Measurements from ENCODE around the gene GIMAP1.
"Not testable (repeated sequence)": the region's sequence is repeated elsewhere in the genome, so short reads cannot be mapped to it uniquely, and the experiment has no call there.

GIMAP1 gene

DNA sequence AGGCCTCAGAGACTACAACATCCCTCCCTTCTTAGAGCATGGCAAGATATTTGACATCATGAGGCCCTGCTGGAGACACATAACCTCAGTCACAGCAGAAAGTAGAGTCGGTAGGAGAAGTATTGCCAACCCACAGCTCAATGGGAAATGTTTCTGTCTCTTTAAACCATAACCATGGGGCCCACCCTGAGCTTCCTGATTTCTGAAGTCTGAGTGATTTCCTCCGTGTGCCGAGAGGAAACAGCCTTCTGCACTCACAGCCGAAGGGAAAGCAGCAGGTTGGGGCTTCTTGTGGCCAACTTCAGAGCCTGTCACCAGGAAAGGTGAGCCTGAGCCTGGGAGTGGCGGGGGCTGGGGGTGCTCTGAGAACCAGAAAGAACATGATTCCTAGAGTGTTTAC is at the start of gene GIMAP1:
Gene GIMAP1, plus strand, starts transcription at position 246 of the 400 bp plus-strand sequence. CDS start 2,435 bp downstream, outside the sequence.
- no peak for DNase-seq

DNA sequence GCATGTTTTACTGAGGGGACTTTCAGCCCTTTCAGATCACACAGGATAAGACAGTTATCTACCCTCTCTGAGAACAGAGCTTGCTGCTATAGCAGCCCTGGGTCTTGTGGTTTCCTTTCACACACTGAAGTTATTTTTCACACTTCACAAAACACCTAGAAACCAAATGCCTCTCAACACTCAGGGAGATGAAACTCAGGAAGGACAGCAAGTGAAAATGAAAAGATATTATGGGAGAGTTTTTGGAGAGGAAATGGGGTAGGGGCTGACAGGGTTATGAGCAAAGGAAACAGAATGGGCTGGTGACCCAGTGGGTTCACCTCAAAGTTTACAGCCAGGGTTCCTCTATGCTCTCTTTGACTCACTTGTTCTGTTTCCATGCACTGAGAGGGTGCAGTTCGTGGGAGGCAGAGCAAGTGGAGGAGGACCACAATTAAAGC is 47.9 kb upstream of the GIMAP1 start:
- no peak for DNase-seq

DNA sequence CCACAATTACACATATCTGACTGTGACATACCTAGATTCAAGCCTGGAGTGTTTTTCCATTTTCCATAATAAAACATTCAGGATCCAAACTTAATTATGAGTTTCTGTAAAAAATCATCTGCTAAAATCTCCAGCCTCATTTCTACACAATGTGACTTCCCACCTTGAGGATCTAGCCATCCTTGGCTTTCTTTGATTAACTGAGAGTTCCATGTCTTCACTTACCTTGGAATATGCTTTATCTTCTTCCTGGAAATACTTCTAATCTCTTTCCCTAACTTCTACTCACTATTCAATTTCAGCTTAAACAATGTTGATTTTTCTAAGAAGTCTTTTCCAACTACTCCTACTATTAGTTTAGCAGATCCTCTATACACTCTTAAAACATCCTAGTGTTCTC is 47.4 kb upstream of the GIMAP1 start:
- DNase-seq: no peak

DNA sequence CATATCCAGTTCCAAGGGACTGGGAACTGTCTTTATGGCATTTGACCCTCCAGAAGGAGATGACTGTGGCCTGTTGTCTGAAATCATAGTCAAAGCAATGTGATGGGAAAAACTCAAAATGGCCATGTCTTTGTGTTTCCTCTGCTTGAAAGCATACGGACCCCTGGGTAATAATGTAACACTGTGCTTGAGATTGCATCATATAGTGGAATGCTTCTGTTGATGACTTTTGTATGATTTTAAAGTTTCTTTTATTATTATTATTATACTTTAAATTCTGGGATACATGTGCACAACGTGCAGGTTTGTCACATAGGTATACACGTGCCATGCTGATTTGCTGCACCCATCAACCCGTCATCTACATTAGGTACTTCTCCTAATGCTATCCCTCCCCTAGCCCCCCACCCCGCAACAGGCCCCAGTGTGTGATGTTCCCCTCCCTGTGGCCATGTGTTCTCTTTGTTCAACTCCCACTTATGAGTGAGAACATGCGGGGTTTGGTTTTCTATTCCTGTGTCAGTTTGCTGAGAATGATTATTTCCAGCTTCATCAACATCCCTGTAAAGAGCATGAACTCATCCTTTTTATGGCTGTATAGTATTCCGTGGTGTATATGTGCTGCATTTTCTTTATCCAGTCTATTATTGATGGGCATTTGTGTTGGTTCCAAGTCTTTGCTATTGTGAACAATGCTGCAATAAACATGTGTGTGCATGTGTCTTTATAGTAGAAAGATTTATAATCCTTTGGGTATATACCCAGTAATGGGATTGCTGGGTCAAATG is 44.4 kb upstream of the GIMAP1 start:
- DNase-seq: not testable (repeated sequence)

DNA sequence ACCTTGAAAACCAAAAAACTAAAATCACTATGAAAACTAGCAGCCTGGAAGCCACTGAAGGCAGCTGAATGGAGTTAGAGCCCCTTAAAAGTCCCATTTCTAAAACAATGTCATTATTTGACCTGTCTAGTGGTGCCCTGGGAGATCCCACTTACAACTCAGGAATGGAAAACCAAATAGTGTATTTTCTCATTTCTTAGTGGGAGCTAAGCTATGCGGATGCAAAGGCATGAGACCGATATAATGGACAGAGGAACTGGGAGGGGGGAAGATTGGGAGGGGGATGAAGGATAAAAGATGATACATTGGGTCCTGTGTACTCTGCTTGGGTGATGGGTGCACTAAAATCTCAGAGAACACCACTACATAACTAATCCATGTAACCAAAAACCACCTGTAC is 40.7 kb upstream of the GIMAP1 start:
- no peak for DNase-seq

DNA sequence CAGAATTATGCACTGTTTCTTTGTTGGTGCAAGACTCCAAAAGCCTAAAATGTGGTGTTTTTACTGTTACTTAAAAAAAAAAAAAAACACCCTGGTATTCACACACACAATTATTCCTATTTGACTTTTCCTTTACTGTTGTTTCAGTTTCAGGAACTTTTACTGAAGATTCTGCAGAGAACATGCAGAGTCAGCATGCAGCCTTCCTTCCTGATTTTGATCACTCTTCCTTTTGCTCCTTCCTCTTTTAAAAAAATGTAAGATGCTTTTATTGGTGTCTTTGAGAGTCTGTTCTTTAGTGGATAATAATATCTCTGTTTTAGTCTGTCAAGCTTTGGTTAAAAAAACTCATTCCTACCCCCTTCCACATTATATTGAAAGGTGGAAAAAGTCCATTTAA is 40.1 kb upstream of the GIMAP1 start:
- DNase-seq: not testable (repeated sequence)

DNA sequence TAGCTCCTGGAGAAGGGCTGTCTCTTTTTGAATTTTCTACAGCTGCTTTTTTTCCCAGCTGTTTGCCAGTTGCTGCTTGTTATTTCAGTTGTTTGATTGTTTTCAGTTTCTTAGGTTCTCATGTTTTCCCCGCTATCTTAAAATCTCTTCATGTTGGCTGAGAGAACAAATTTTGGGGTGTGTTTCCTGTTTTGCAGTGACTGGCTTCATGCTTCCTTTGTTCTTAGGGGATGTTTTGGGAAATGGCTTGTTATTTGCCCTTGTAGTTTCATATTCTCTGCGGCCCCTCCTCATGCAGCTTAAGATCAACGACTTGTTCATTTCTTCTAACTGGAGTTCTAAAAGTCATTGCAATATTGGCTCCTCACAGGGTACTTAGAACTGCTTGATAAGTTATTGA is 39.6 kb upstream of the GIMAP1 start:
- DNase-seq: not testable (repeated sequence)

DNA sequence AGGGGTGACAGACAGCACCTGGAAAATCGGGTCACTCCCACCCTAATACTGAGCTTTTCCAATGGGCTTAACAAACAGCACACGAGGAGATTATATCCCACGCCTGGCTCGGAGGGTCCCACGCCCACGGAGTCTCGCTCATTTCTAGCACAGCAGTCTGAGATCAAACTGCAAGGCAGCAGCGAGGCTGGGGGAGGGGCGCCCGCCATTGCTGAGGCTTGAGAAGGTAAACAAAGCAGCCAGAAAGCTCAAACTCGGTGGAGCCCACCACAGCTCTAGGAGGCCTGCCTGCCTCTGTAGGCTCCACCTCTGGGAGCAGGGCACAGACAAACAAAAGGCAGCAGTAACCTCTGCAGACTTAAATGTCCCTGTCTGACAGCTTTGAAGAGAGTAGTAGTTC is 37.8 kb upstream of the GIMAP1 start:
- not testable (repeated sequence) for DNase-seq

DNA sequence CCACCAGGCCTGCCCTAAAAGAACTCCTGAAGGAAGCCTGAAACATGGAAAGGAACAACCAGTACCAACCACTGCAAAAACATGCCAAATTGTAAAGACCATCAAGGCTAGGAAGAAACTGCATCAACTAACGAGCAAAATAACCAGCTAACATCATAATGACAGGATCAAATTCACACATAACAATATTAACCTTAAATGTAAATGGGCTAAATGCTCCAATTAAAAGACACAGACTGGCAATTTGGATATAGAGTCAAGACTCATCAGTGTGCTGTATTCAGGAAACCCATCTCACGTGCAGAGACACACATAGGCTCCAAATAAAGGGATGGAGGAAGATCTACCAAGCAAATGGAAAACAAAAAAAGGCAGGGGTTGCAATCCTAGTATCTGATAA is 36.0 kb upstream of the GIMAP1 start:
- DNase-seq: not testable (repeated sequence)

DNA sequence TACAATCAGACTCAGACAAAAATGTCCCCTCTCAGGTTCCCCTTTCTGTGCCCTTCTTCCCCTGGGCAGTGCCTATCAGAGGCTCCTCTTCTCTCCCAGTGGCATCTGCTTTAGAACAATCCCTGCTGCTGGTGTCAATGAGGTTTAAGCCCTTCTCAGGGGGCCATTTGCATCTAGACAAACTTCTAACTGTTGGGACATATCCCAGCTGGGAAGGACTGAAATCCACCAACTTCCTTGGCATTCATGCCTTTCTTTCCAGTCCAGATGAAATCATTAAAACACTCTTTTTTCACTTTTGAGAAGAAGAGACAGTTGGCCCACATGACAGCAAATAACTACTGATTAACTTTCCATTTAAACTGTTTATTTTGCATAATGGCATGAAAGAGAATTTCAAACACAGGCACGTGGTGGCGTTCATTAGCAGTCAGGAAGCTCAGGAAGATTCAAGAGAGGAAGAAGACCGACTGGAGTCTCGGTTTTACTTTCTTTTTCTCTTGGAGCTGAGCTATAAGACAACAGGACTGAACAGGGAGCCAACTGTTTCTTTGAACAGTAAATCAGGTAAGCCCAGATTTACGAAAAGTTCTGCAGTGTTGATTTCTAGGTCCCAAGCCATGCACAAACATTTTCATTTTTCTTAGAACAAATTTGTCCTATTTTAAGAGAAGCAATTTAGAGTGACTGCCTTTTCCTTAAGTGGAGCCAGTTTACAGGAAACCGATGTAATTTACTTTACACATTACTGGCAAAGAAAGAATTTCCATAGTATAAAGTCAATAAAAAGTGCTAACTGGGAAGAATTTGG is 31.0 kb upstream of the GIMAP1 start, which contains the start of gene GIMAP2:
Gene GIMAP2, plus strand, starts transcription at position 488 of the 811 bp plus-strand sequence. CDS start 1,354 bp downstream, outside the sequence.
- DNase-seq: no peak

DNA sequence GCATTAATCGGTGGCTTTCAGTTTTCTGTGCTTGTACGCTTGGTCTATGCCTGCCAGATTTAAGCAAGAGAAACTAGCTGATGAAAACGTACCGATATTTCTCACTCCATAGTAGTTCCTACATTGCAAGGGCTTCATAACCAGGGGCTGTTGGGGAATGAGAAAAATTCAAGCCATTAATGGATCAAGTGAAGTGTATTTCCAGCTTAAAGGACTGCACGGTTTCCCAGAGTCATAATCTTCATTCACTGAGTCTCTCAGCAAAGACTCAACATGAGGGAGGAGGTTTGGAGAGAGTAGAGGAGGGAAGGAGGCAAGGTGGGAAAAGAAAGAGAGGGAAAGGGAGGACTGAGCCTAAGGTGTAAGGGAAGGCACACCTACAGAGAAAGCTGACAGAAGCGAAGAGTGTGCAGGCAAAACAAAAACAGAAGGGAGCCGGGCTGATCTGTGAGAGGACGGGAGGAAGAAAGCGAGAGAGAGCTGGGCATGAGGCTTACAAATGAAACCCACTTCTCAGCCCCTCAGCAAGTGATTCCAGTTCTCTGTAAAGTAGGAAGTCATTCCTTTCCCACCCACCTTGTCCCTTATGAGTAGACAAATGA is 30.3 kb upstream of the GIMAP1 start:
- DNase-seq: no peak

DNA sequence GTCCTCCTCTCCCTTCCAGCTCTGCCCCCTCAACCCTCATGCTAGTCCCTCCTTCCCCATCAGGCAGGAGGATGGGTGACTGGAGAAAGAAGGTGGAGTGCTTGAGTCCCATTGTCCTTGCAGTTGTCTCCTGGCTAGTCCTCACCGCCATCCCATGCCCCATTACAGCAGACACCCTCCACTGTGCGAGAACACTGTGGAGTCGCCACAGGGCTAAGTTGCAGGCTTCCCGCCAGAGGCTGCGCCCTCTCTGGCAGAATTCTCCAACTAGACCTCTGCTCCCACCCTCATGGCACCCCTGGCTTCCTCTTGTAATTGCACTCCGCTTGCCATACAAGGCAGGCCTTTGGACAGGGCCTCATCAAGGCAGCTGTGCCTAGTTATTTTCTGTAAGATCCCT is 27.8 kb upstream of the GIMAP1 start:
- no peak for DNase-seq

DNA sequence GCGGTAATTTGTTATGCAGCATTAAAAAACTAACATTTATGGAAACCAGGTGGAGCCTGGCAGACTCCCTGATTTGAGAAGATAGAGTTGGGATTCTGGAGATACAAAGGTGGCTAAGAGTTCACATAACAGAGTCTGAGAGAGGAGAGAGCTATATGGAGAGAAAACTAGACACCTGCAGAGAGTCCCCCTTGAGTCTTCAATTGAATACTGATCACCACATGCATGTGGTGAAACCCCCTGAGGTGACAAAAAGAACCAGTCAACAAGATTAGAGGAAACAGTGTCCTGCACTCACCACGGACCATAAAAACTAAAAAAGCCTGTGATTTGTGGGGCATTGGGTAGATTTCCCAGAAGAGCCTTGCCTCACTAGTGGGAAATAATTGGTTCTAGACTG is 20.8 kb upstream of the GIMAP1 start:
- no peak for DNase-seq

DNA sequence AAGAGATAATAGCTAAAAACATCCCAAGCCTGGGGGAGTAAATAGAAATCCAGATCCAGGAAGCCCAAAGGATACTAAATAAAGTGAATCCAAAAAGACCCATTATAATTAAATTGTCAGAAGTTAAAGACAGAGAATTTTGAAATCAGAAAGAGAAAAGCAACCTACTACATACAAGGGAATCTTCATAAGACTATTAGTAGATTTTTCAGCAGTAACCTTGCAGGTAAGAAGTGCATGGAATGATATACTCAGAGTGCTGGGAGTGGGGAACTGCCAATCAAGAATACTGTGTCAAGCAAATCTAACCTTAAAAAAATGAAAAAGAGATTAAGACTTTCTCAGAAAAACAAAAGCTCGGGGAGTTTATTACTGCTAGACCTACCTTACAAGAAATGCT is 13.2 kb upstream of the GIMAP1 start:
- DNase-seq: no peak

DNA sequence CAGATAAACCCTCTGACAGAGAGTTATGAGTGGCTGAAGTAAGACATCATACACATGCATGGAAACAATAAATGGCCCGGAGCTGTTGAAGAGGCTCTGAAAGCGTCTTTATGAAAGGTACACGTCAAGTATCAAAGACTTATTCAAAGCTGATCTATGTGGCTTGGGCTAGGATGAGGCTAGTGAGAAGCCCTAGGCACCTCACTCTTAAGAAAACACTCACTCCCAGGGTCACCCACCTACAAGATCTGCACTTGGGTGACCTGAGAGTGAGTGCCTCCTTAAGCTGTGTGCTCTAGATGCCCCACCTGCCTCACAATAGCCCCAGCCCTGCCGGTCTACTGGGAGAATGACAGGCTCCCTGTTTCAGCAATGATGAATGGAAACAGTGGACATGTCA is 1.1 kb upstream of the GIMAP1 start:
- DNase-seq: no peak

DNA sequence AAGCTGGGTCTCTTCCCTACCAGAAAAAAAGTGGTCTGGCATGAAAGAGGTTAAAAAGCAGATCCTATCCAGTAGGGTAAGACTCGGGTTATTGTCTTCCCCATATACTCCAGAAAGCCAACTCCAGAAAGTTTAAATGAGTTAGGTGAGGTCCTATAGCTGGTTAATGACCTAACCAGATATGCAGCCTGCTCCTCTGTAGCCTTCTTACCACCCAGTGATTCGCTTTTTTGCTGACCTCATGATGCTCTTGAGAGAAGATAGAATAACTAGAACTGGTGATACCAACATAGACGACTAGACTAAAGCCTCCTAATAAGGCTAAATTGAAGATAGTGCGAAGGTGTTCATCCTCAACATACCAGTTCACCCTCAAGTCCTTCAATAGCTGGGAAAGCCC is 675 bp upstream of the GIMAP1 start:
- no peak for DNase-seq

DNA sequence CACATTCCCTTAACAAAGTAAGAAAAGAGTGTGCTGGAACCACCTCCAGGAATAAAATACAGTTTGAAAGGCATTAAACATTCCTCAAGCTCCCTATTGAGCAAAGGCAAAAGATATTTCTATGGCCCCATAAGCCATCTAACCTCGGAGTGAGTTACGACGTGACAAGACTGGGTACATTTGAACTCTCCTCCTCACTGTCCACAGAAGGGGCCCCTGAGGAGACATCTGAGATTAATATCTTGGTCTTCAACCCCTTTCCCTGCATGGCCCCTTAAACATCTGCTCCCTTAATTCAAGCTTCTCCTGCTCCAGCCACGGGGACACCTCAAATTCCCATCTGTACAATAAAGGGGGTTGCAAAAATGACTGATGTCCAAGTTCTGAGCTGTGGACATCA is 526 bp downstream of the GIMAP1 start:
- DNase-seq: no peak

DNA sequence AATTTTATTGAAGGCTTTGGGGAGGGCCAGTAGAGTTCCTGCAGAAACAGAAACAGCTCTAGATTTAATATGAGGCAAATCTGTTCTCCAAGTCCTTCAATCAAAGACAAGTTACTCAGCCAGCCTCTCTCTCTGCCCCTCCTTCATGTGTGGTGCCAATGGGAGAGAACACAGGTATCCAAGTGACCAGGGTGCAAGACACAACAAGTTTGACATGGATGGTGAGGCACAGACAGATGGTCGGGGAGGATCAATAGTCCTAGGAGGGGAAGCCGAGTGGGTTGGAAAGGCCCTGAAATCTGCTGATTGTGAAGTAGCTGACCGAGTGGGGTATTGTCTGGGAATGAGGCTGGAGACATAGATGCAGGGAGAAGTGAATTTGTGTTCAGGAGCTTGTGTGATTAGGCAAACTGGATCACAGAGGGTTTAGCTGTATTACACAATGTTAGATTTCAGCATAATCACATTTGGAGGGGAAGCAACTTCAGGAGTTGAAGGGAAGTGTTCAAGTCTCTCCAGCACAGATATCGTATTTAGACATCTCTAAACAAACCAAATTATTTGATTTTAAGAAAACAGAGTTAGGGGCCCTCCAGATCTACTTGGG is 1.5 kb downstream of the GIMAP1 start:
- no peak for DNase-seq

DNA sequence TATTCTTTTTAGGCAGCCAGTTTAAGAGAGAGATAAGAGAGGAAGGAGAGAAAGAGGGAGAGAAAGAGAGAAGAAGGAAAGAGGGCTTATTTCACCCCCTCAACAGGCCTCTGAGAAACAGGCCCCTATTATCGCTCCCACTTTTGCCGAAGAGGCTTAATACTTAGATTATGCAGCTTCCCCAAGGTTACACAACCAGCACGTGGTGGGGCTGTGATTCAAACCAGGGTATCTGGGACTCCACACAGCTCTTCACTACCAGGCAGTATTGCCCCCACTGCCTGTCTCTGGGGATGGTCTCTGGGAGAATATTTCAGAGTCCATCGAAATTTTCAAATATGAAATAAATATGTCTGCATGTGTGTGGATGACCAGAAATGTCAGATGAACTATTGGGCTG is 3.0 kb downstream of the GIMAP1 start:
- DNase-seq: no peak

DNA sequence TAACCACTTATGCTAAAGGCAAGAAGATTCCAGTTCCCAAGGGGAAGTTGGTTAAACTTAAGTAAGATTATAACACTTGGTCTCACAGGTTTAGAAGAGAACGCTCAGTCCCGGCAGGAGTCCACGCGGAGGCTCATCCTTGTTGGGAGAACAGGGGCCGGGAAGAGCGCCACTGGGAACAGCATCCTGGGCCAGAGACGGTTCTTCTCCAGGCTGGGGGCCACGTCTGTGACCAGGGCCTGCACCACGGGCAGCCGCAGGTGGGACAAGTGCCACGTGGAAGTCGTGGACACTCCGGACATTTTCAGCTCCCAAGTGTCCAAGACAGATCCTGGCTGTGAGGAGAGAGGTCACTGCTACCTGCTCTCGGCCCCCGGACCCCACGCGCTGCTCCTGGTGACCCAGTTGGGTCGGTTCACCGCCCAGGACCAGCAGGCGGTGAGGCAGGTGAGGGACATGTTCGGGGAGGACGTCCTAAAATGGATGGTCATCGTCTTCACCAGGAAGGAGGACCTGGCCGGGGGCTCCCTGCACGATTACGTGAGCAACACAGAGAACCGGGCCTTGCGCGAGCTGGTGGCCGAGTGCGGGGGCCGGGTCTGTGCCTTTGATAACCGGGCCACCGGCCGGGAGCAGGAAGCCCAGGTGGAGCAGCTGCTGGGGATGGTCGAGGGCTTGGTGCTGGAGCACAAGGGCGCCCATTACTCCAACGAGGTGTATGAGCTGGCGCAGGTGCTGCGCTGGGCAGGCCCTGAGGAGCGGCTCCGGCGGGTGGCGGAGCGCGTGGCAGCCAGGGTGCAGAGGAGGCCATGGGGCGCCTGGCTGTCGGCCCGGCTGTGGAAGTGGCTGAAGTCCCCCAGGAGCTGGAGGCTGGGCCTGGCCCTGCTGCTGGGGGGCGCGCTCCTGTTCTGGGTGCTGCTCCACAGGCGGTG is 3.8 kb downstream of the GIMAP1 start:
- no peak for DNase-seq

DNA sequence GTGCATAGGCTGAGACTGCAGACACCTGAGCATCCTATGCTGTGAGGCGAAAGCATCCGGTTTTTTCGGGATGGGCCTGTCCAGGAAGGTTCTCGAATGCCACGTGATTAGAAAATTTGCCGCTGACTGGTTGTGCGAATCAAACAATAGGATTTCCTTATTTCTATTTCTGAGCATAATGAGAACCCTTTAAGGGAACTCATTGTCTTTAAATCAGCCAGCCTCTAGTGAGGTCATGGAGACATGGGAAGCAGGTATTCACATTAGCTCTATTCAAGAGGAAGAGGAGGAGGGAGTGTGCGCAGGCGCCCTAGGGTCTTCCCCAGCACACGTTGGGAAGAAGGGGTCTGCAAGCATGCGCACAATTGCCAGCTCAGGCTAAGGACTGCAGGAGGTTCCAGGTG is 5.6 kb downstream of the GIMAP1 start:
- DNase-seq: no peak

DNA sequence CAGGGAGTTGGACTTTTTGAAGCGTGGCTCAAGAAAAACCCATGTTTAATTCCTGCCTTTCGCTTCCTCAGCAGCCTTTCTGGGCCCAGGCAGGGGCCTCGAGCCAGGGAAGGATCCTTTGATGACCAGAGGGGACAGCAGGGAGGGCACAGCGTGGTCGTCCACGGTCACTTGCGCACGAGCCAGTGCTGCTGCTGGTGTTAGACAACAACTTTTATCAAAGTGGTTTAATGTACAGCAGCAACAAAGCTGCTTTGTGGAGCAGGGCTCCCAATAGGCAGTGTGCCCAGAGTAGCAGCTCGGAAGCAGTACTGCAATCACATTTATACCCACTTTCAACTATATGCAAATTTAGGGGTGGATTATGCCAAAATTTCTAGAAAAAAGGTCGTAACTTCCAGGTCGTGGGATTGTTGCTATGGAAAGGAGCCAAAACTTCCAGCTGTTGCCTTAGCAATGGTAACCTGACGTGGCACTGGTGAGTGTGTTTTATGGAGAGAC is 6.1 kb downstream of the GIMAP1 start:
- no peak for DNase-seq
